COLO829 (cell line): ENCODE results near the gene MTSS2.
A peak's percentile ranks its signal among the peaks of the same experiment; 100 is the strongest.
"Not testable (repeated sequence)": the region's sequence is repeated elsewhere in the genome, so short reads cannot be mapped to it uniquely, and the experiment has no call there.

Source experiments
- DNase-seq: peaks from one replicate; pipeline ENCODE4 v3.0.0; 2012; ENCODE audit warnings: low spot score

MTSS2 gene

DNA sequence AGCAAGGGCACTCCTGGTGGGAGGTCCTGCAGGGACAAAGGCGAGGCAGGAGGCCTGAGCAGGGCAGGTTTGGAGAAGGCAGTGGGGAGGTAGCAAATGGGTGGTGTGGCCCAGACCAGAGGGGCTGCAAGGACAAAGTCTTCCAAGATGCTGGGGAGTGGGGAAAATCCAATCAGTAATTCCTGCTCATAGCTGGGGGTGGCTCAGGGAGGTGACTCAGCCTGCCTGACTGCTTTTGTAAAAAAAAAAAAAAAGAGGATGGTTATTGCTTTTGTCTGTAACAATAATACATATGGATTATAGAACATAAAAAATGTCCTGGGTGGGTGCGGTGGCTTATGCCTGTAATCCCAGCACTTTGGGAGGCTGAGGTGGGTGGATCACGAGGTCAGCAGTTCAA is 34.3 kb downstream of the MTSS2 start:
- DNase-seq: no peak

- DNase-seq: no peak
These were observed 35.6 kb downstream of the MTSS2 start for GRCh38 chr16:70650216-70650615.

- no peak for DNase-seq
These were observed 36.6 kb downstream of the MTSS2 start for GRCh38 chr16:70649300-70649699.

- no peak for DNase-seq
These were observed 37.2 kb downstream of the MTSS2 start for GRCh38 chr16:70648606-70649005.

DNA sequence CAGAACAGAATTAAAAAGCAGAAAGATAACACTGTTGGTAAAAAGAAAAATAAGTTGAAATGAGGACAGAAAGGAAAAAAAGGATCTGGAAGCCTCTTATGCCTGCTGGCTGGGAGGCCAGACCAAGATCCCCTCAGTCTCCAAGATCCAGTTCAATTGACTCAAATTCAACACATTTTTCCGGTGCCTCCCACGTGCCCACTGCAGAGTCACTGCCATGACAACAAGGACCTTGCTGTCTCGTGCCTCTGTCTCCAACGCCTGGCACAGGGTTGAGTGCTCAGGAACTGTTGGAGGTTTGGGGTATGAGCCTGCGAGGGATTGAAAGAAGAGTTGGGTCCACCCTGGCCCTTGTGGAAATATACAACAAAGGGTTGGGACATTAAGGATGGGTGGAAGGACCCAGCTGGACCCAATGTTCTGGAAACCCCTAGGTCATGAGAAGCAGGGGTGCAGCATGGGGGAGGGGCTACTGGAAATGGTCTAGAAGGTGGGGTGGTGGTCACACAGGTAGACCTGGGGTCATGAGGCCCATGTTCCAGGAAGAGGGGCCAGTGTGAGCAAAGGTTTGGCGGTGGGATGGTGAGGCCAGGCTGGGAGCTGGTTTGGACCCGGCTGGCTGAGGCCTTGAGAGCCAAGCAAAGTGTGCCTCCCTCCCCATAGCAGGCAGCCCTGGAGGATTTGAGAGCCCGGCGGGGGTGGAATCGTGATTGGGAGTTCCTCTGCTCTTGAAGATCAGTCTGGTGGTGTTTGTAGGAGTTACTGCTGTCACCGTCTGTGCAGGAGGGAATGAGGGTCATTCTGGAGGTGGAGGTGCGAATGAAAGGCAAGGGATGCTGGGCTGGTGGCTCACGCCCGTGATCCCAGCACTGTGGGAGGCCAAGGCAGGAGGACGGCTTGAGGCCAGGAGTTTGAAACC is 38.2 kb downstream of the MTSS2 start:
- DNase-seq: no peak

DNA sequence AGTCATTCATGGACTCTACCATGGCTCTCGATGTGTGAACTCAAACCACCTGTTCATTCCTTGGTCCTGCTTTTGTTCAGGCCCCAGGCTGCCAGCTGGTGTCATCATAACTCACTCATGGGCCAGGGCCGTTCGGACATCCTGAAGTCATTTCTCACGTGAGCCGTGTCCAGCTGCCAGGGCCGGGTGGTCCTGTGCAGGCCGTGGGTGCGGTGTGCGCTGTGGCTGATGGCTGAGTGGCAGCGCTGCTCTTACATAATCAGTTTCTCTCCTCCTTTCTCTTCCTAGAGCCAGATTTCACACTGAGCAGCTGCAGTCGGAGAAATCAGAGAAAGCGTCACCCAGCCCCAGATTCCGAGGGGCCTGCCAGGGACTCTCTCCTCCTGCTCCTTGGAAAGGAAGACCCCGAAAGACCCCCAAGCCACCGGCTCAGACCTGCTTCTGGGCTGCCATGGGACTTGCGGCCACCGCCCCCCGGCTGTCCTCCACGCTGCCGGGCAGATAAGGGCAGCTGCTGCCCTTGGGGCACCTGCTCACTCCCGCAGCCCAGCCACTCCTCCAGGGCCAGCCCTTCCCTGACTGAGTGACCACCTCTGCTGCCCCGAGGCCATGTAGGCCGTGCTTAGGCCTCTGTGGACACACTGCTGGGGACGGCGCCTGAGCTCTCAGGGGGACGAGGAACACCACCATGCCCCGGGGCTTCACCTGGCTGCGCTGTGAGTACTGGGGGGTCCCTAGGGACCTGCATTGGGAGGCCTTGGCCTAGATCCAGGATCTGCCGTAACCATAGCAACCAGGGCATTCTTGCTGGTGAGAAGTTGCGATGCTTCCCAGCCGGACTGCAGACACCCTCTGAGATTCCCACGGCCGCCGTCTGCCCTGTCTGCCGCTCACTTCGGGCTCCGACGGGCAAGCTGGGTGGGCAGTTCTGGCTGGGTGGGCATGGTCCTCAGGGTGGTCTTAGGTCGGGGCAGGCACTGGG is 39.3 kb downstream of the MTSS2 start, which contains the start of gene IL34:
IL34 (plus strand) TSS at position 300 of the 982 bp plus-strand sequence; CDS start at position 689, 389 bp downstream.
- DNase-seq: no peak

DNA sequence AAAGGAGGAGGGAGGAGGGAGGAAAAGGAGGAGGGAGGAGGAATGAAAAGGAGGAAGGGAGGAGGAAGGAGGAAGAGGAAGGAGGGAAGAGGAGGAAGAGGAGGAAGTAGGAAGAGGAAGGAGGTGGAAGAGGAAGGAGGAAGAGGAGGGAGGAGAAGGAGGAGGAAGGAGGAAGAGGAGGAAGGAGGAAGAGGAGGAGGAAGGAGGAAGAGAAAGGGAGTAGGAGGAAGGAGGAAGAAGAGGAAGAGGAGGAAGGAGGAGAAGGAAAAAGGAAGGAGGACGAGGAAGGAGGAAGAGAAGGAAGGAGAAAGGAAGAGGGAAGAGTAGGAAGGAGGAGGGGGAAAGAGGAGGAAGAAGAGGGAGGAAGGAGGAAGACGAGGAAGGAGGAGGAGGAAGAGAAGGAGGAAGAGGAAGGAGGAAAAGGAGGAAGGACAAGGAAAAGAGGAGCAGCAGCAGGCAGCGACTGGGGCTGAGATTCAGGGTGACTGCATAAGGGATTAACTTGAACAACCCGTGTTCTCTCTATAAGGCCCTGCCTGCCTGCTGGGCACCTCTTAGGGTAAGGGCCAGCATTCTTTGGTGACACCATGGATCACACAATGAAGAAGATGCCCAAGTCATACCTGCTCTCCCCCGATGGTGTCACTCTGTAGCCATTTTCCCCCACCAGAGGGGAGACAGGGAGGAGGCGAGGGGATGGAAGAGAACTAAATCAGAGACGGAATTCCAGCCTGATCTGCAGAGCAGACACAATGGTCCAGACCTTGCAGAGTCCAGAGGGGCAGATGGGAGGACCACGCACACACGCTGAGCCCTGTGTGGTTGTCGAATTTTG is 40.9 kb downstream of the MTSS2 start:
- DNase-seq: no peak

- DNase-seq: not testable (repeated sequence)
These were observed 42.6 kb downstream of the MTSS2 start for GRCh38 chr16:70643264-70643663.

GRCh38 chr16:70642633-70643032 is 43.2 kb downstream of the MTSS2 start:
- no peak for DNase-seq

- DNase-seq: peak; percentile 72
These were observed 46.8 kb downstream of the MTSS2 start for GRCh38 chr16:70638814-70639792.
